Mononuclear cell (primary cell): ENCODE results near the gene GPATCH2L. TPM values are rescaled to one million over a fixed set of nuclear protein-coding genes. Genes with fewer than 3 reads are reported as not detected.

Experiments
- H3K27me3 ChIP-seq: 2 replicates; pipeline ENCODE4 v1.6.0; 2011; ENCODE audit warnings: low read length, control low read depth; ENCODE audit not compliant: insufficient read depth
- H3K4me1 ChIP-seq: 2 replicates; pipeline ENCODE4 v1.5.1; 2011; ENCODE audit warnings: mild to moderate bottlenecking, low read length, control low read depth; ENCODE audit not compliant: insufficient read depth
- H3K4me3 ChIP-seq: 2 replicates; pipeline ENCODE4 v1.5.1; 2011; ENCODE audit warnings: mild to moderate bottlenecking, low read length, moderate library complexity
- H3K9me3 ChIP-seq: 2 replicates; pipeline ENCODE4 v1.5.1; 2011; ENCODE audit warnings: low read depth, mild to moderate bottlenecking, control low read depth, low read length
- total RNA-seq: library from RNA; depleted of rRNA; stranded (reverse); fragments of >200 nt; gene quantifications from one replicate; pipeline ENCODE4 v1.2.3, GENCODE V29; 2012

Gene GPATCH2L
- total RNA-seq, 1 donor = 128 TPM

- no peak overlapping the region for H3K4me3 ChIP-seq
- no peaks in the 10 kb centered on the region for H3K27me3 ChIP-seq
- no peaks in the 10 kb centered on the region for H3K4me1 ChIP-seq
- H3K9me3 ChIP-seq = no peaks in the 10 kb centered on the region
Observed at GRCh38 chr14:76252471-76252870, 100.7 kb downstream of the GPATCH2L start.

GRCh38 chr14:76253111-76253510, 101.4 kb downstream of the GPATCH2L start:
- Histone ChIP-seq H3K4me1 (no peaks in the 10 kb centered on the region), H3K4me3 (no peak overlapping the region), H3K9me3 (no peaks in the 10 kb centered on the region), H3K27me3 (no peaks in the 10 kb centered on the region)

- H3K4me3 ChIP-seq = no peak overlapping the region
- H3K9me3 ChIP-seq = no peaks in the 10 kb centered on the region
- no peaks in the 10 kb centered on the region for H3K4me1 ChIP-seq
- no peaks in the 10 kb centered on the region for H3K27me3 ChIP-seq
Observed at GRCh38 chr14:76256545-76256944, 104.8 kb downstream of the GPATCH2L start.

- Histone ChIP-seq H3K4me1 (no peaks in the 10 kb centered on the region), H3K9me3 (no peaks in the 10 kb centered on the region), H3K27me3 (no peaks in the 10 kb centered on the region), H3K4me3 (no peak overlapping the region)
Observed at GRCh38 chr14:76257111-76257803, 105.5 kb downstream of the GPATCH2L start.

GRCh38 chr14:76257842-76258397, 106.2 kb downstream of the GPATCH2L start:
- no peaks in the 10 kb centered on the region for H3K27me3 ChIP-seq
- no peaks in the 10 kb centered on the region for H3K4me1 ChIP-seq
- no peaks in the 10 kb centered on the region for H3K9me3 ChIP-seq
- no peak overlapping the region for H3K4me3 ChIP-seq

GRCh38 chr14:76259029-76259735, 107.5 kb downstream of the GPATCH2L start:
- Histone ChIP-seq H3K4me3 (no peak overlapping the region), H3K27me3 (no peaks in the 10 kb centered on the region), H3K4me1 (no peaks in the 10 kb centered on the region), H3K9me3 (no peaks in the 10 kb centered on the region)

DNA sequence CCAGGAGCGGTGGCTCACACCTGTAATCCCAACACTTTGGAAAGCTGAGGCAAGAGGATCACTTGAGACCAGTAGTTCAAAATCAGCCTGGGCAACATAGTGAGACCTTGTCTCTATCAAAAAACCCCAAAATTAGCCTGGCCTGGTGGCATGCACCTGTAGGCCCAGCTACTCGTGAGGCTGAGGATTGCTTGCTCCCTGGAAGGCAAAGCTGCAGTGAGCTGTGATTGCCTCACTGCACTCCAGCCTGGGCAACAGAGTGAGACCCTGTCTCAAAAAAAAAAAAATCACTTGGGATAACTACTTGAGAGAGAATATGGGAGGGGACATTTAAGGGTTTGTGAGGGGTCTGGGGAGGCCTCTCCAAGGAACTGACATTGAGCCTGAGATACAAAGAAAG, 109.0 kb downstream of the GPATCH2L start:
- no peaks in the 10 kb centered on the region for H3K9me3 ChIP-seq
- no peaks in the 10 kb centered on the region for H3K4me1 ChIP-seq
- H3K4me3 ChIP-seq = no peak overlapping the region
- no peaks in the 10 kb centered on the region for H3K27me3 ChIP-seq

DNA sequence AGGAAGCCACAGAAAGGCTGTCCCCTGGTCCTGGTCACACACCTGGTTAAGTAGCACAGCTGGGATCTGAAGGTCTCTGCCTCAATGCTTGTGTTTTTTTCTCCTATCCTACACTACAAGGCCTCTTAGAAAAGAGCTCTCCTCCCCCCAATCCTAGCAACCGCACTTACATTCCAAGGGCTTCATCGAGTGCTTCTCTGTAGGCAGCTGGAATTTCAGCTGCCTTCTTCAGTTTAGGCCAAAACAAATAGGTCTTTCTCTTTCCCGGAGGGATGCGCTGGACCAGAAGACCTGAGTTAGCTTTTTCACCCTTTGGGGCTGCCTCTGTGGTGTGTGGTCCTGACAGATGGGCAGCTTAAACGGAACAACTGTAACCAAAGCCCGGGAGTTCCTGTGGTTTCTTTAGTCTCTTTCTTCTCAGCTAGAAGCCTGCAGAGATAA, 109.7 kb downstream of the GPATCH2L start:
- no peaks in the 10 kb centered on the region for H3K27me3 ChIP-seq
- H3K4me1 ChIP-seq = no peaks in the 10 kb centered on the region
- no peaks in the 10 kb centered on the region for H3K9me3 ChIP-seq
- no peak overlapping the region for H3K4me3 ChIP-seq

- no peaks in the 10 kb centered on the region for H3K27me3 ChIP-seq
- H3K4me3 ChIP-seq = no peak overlapping the region
- H3K9me3 ChIP-seq = no peaks in the 10 kb centered on the region
- H3K4me1 ChIP-seq = no peaks in the 10 kb centered on the region
Observed at GRCh38 chr14:76262641-76263040, 110.9 kb downstream of the GPATCH2L start.

Other genes with a start within 250 kb of the GPATCH2L start
- 2.9 TPM for gene TGFB3, start 169.9 kb upstream of the GPATCH2L start, total RNA-seq
- 4.8 TPM for gene IFT43, start 166.2 kb upstream of the GPATCH2L start, total RNA-seq
- 0.10 TPM for gene ESRRB, start 224.2 kb downstream of the GPATCH2L start, total RNA-seq